ENCODE results near the gene SSC5D.

DNA sequence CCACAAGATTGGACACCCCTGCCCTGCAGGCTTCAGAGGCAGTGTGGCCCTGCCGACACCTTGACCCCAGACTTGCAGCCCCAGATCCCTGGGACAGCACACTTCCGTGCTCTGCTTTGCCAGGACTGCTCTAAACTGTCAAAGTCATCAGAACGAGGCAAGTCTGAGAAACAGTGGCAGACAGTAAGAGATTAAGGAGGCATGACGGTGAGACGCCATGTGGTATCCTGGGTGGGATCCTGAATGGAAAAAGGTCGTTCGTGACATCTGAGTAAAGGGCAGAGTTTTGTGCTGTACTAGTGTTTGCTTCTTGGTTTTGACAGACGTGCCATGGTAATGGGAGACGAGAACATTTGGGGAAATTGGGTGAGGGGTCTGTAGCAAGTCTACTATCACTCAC is 78.6 kb downstream of the SSC5D start:
- TF ChIP-seq EP300 (IDR thresholded peaks at IDR 0.05; ENCODE audit: borderline replicate concordance in 1 of 2, low read depth in 1 of 2, low read length in 1 of 2) (no peak), NFIC (IDR thresholded peaks at IDR 0.05; ENCODE audit: borderline replicate concordance) (no peak), RFX5 (IDR thresholded peaks at IDR 0.05; ENCODE audit: low read length) (no peak), POLR2AphosphoS5 (IDR thresholded peaks at IDR 0.05; ENCODE audit: low read depth, low read length) (no peak), YY1 (IDR thresholded peaks at IDR 0.05; ENCODE audit: low read depth) (no peak)
- TF ChIP-seq, protein P1, sequence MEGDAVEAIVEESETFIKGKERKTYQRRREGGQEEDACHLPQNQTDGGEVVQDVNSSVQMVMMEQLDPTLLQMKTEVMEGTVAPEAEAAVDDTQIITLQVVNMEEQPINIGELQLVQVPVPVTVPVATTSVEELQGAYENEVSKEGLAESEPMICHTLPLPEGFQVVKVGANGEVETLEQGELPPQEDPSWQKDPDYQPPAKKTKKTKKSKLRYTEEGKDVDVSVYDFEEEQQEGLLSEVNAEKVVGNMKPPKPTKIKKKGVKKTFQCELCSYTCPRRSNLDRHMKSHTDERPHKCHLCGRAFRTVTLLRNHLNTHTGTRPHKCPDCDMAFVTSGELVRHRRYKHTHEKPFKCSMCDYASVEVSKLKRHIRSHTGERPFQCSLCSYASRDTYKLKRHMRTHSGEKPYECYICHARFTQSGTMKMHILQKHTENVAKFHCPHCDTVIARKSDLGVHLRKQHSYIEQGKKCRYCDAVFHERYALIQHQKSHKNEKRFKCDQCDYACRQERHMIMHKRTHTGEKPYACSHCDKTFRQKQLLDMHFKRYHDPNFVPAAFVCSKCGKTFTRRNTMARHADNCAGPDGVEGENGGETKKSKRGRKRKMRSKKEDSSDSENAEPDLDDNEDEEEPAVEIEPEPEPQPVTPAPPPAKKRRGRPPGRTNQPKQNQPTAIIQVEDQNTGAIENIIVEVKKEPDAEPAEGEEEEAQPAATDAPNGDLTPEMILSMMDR (IDR thresholded peaks at IDR 0.05), result no peak
